Muscle of leg (tissue), 9 donors: ENCODE measurements around the gene E2F1. TPM values are rescaled to one million over a fixed set of nuclear protein-coding genes. Genes with fewer than 3 reads are reported as not detected.

ENCODE experiments used
- polyA plus RNA-seq, 8 donors: library from polyadenylated mRNA; unstranded; fragments of 120-200 nt; gene quantifications; one replicate each; pipeline versions ENCODE4 v1.2.1 to v1.2.3, GENCODE V29; 2013; ENCODE audit warnings: inconsistent platforms in 1 of 8, low replicate concordance in 1 of 8; ENCODE audit not compliant: insufficient read length in 8 of 8, insufficient read depth in 1 of 8
- total RNA-seq: library from RNA; stranded (reverse); fragments of 120-200 nt; gene quantifications from one replicate; pipeline ENCODE4 v1.2.4, GENCODE V29; 2013

The E2F1 gene
- total and polyA plus RNA-seq, 9 donors: 7.8 to 16.7 (median 12.8) TPM

Other genes with a start within 250 kb of the E2F1 start
- 33.6 TPM for gene SNTA1, start 242.6 kb downstream of the E2F1 start, total RNA-seq
- 10 to 100 TPM; 20.9 to 42.4 (median 30.5) TPM for gene SNTA1, start 242.6 kb downstream of the E2F1 start, polyA plus RNA-seq
- 8.5 TPM for gene CBFA2T2, start 196.3 kb downstream of the E2F1 start, total RNA-seq
- gene CBFA2T2, start 196.3 kb downstream of the E2F1 start, polyA plus RNA-seq: 10 to 100 TPM; 11.3 to 17.8 (median 13.3) TPM
- gene C20orf144, start 24.1 kb downstream of the E2F1 start, total RNA-seq: 0.04 TPM
- gene C20orf144, start 24.1 kb downstream of the E2F1 start, polyA plus RNA-seq: under 1 TPM; 0.10 to 0.32 (median 0.17) TPM
- gene ACTL10, start 19.4 kb downstream of the E2F1 start, total RNA-seq: 0.49 TPM
- gene ACTL10, start 19.4 kb downstream of the E2F1 start, polyA plus RNA-seq: under 1 TPM; 0.22 to 0.78 (median 0.38) TPM
- gene NECAB3, start 12.0 kb downstream of the E2F1 start, total RNA-seq: 27.8 TPM
- gene NECAB3, start 12.0 kb downstream of the E2F1 start, polyA plus RNA-seq: 10 to 100 TPM; 23.0 to 31.6 (median 28.5) TPM
- 7.7 TPM for gene PXMP4, start 33.9 kb upstream of the E2F1 start, total RNA-seq
- gene PXMP4, start 33.9 kb upstream of the E2F1 start, polyA plus RNA-seq: 10 to 100 TPM in 2 of 8 donors, 1 to 10 TPM in 6; 8.0 to 10.7 (median 8.6) TPM
- 1.3 TPM for gene ZNF341, start 45.6 kb upstream of the E2F1 start, total RNA-seq
- 1 to 10 TPM; 2.5 to 3.2 (median 2.8) TPM for gene ZNF341, start 45.6 kb upstream of the E2F1 start, polyA plus RNA-seq
- 20.7 TPM for gene CHMP4B, start 125.0 kb upstream of the E2F1 start, total RNA-seq
- 10 to 100 TPM; 67.5 to 82.8 (median 75.7) TPM for gene CHMP4B, start 125.0 kb upstream of the E2F1 start, polyA plus RNA-seq